Sigmoid colon (tissue), 7 donors: ENCODE data around the gene RNU7-1. TPM values are rescaled to one million over a fixed set of nuclear protein-coding genes. Genes with fewer than 3 reads are reported as not detected.

ENCODE experiments used
- DNase-seq: peaks from one replicate; pipeline ENCODE4 v3.0.0-alpha.2; 2019
- H3K27ac ChIP-seq, 4 donors: fragments of 200-600 bp; sonication (generic); one replicate each; pipeline ENCODE4 v1.5.1; 2016 to 2019; ENCODE audit warnings: mild to moderate bottlenecking in 1 of 4
- H3K27me3 ChIP-seq, 3 donors: fragments of 200-600 bp; sonication (generic); one replicate each; pipeline ENCODE4 v1.5.1; 2019; ENCODE audit warnings: mild to moderate bottlenecking in 1 of 3
- H3K36me3 ChIP-seq, 4 donors: fragments of 200-600 bp; sonication (generic); one replicate each; pipeline ENCODE4 v1.5.1; 2016 to 2019
- H3K4me1 ChIP-seq, 4 donors: fragments of 200-600 bp; sonication (generic); one replicate each; pipeline ENCODE4 v1.5.1; 2017 to 2019
- H3K4me3 ChIP-seq, 4 donors: fragments of 200-600 bp; sonication (generic); one replicate each; pipeline ENCODE4 v1.5.1; 2017 to 2019; ENCODE audit warnings: mild to moderate bottlenecking in 2 of 4, moderate library complexity in 1 of 4
- H3K9me3 ChIP-seq, 4 donors: fragments of 200-600 bp in 3 of 4; sonication (generic) in 3 of 4; one replicate each; pipeline versions ENCODE4 v1.5.1 to v1.6.1; 2013 to 2019
- EP300 ChIP-seq, 4 donors: sonication (generic); formaldehyde crosslinking; IDR thresholded peaks; one replicate each; pipeline ENCODE4 v1.6.1; 2017; ENCODE audit warnings: antibody characterized with exemption in 4 of 4
- POLR2A ChIP-seq, 2 donors: fragments of 450-650 bp; IDR thresholded peaks; one replicate each; pipeline ENCODE4 v1.6.1; 2016; ENCODE audit warnings: antibody characterized with exemption in 2 of 2, mild to moderate bottlenecking in 2 of 2, moderate library complexity in 2 of 2
- POLR2AphosphoS5 ChIP-seq, 4 donors: sonication (generic); formaldehyde crosslinking; IDR thresholded peaks; one replicate each; pipeline ENCODE4 v1.6.1; 2017; ENCODE audit warnings: antibody characterized with exemption in 4 of 4
- WGBS, 2 donors: extraction: QIAGEN DNeasy Blood & Tissue Kit; methylation state at CpG; one replicate each; pipeline ENCODE4 v1.1.7; 2013; 5-methylcytosine and 5-hydroxymethylcytosine counted together
- intact Hi-C: fragments of 100-400 bp; cut with DNase I; formaldehyde crosslinking; loops from one replicate; pipeline ENCODE4 v1.15.1; 2023
- polyA plus RNA-seq, 3 donors: library from polyadenylated mRNA; stranded (reverse); fragments of 200-250 nt; gene quantifications; one replicate each; pipeline ENCODE4 v1.2.3, GENCODE V29; 2013
- total RNA-seq, 4 donors: library from RNA; depleted of rRNA; stranded (reverse); fragments of >200 nt; gene quantifications; one replicate each; pipeline ENCODE4 v1.1.0, GENCODE V29; 2016
- TF ChIP-seq, protein P1 (sequence below), 4 experiments: fragments of 450-650 bp in 3 of 4; fragments of 200-600 bp in 1 of 4; IDR thresholded peaks; one replicate each; pipeline ENCODE4 v1.5.1; 2016 to 2019; ENCODE audit warnings: antibody characterized with exemption in 4 of 4, mild to moderate bottlenecking in 3 of 4, moderate library complexity in 2 of 4
- donor health status: healthy with polysubstance abuse.
- donor health status: Bipolar disorder and iron deficiency.
- donor health status: healthy.

Gene RNU7-1
- total and polyA plus RNA-seq, 7 donors, result not detected

DNA sequence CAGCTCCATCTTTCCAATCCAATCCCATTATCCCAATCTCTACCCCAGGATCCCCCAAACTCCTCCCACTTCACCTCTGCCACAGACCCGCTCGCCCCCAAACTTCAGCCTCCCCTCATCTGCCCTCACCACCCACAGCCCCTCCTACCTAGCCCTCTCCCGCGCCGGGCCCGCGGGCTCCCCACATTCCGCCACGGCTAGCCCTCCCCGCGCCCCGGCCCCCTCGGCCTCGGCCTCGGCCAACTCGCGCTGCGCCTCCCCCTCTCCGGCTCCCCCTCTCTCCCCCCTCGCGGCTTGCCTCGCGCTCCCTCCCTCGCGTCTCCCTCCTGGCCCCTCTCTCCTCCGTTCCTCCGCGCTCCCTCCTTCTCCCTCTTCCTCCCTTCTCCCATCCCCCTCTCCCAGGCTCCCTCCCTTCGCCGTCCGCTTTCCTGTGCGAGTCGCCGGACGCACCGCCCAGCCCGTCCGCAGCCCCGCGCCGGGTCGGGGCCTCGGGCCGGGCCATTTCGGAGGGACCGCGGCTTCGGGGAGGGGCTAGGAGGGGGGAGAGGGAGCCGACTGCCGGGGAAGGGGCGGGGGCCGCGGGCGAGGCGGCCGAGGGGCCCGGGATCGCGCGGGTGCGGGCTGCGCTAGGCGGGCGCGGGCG lies 16.1 kb upstream of the RNU7-1 start, which contains the start of gene ATN1:
Gene ATN1, plus strand, starts transcription at position 581 of the 643 bp plus-strand sequence. CDS start 6,043 bp downstream, outside the sequence.
- intact Hi-C loops, result loop anchor here (1.0 kb wide), 1 partner anchor 10 kb away; no protein-coding TSS in a partner anchor
- Histone ChIP-seq H3K4me1 (peaks cover 4 to 76% (median 67%) of the 10 kb centered on the region in 4 donors), H3K9me3 (no peaks in the 10 kb centered on the region), H3K36me3 (peaks cover 0 to 13% (median 2%) of the 10 kb centered on the region in 4 donors), H3K27me3 (no peaks in the 10 kb centered on the region), H3K4me3 (peak within 1 kb of the TSS; percentile 84 to 99 (median 98)), H3K27ac (peak within 1 kb of the TSS; percentile 97 to 100 (median 99))
- WGBS, 2 donors, result 1% methylated on average over 66 of the region's 66 CpGs
- no peak for TF ChIP-seq EP300 (IDR thresholded peaks at IDR 0.05)
- TF ChIP-seq POLR2AphosphoS5 (IDR thresholded peaks at IDR 0.05), result peak; percentile 80 to 94 (median 87)
- peak in 1 of 2 donors; percentile 39 for TF ChIP-seq POLR2A (IDR thresholded peaks at IDR 0.05)
- peak; percentile 97 for DNase-seq

DNA sequence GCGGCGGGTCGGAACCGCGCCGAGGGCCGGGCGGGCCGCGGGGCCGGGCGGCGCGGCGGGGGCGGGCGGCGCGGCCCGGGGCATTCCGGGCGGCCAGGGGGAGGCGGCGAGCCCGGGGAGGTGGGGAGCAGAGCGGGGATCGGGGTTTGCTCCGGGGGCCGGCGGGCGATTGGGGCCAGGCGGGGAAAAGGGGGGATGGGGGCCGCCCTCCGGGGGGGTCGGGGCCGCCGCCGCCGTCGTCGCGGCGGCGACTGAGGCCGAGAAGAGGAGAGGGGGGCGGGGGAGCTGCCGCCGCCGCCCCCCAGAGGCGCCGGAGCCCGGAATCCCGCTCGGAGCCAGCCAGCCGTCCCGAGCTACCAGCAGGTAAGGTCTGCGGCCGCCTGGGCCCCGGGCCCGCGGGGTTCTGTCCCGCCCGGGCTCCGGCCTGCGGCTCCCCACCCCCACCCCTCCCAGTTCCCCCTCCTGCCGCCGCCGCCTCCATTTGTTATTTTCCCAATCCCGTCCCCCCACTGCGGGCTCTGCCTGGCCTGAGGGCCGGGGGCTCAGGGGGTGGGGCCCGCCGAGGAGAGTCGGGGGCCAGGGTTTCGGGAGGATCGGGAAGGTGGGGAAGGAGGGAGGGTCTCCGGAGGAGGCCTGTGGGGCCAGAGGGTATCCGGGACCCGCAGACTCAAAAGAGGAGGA lies 15.5 kb upstream of the RNU7-1 start:
- peak overlapping the region; percentile 84 to 99 (median 98) for H3K4me3 ChIP-seq
- no peak for DNase-seq
- intact Hi-C loops, result loop anchor here (1.0 kb wide), 1 partner anchor 9 kb away; no protein-coding TSS in a partner anchor
- H3K27me3 ChIP-seq, result no peaks in the 10 kb centered on the region
- peak overlapping the region; percentile 97 to 100 (median 99) for H3K27ac ChIP-seq
- H3K36me3 ChIP-seq, result peaks cover 0 to 8% (median 2%) of the 10 kb centered on the region in 4 donors
- 1% methylated on average over 79 of the region's 79 CpGs for WGBS, 2 donors
- TF ChIP-seq, protein P1, sequence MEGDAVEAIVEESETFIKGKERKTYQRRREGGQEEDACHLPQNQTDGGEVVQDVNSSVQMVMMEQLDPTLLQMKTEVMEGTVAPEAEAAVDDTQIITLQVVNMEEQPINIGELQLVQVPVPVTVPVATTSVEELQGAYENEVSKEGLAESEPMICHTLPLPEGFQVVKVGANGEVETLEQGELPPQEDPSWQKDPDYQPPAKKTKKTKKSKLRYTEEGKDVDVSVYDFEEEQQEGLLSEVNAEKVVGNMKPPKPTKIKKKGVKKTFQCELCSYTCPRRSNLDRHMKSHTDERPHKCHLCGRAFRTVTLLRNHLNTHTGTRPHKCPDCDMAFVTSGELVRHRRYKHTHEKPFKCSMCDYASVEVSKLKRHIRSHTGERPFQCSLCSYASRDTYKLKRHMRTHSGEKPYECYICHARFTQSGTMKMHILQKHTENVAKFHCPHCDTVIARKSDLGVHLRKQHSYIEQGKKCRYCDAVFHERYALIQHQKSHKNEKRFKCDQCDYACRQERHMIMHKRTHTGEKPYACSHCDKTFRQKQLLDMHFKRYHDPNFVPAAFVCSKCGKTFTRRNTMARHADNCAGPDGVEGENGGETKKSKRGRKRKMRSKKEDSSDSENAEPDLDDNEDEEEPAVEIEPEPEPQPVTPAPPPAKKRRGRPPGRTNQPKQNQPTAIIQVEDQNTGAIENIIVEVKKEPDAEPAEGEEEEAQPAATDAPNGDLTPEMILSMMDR (IDR thresholded peaks at IDR 0.05), result no peak
- TF ChIP-seq POLR2AphosphoS5 (IDR thresholded peaks at IDR 0.05) (peak in 2 of 4 donors; percentile 15 to 48), POLR2A (IDR thresholded peaks at IDR 0.05) (peak in 1 of 2 donors; percentile 7)
- no peaks in the 10 kb centered on the region for H3K9me3 ChIP-seq
- peaks cover 4 to 82% (median 74%) of the 10 kb centered on the region in 4 donors for H3K4me1 ChIP-seq

DNA sequence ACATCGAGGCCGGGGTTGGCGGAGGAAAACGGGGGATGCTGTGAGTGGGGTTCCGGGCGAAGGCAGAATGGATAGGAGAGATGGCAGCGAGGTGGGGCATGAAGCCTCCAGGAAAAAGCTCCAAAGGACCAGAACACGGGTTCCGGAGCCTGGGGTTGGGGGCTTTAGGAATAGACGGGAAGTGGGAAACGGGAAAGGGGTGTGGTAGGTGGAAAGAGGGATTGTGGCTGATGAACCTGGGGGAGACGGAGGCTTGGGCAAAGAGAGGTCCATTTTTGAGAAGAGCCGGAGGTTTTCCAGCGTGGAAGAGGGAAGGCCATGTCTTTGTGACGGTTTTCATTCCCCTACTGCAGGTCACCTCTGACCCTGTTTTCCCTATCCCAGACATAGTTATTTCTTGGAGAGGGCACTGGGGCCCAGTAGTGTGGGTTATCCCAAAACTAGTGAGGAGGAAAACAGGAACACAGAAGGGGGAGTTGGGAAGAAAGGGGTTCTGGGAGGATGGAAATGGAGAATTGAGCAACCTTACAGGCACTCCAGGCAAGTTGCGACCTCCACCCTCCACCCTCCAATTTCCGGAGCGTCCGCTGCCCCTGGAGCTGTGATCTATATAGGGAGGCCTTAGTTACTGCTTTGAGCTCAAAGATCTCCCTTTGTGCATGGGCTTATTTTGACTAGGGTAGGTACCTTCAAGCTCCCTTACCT lies 14.8 kb upstream of the RNU7-1 start:
- TF ChIP-seq EP300 (IDR thresholded peaks at IDR 0.05), result no peak
- Histone ChIP-seq H3K27ac (peak overlapping the region; percentile 97 to 100 (median 99)), H3K9me3 (no peaks in the 10 kb centered on the region), H3K4me3 (peak overlapping the region; percentile 84 to 99 (median 98)), H3K27me3 (no peaks in the 10 kb centered on the region), H3K4me1 (peaks cover 4 to 83% (median 77%) of the 10 kb centered on the region in 4 donors), H3K36me3 (peaks cover 0 to 8% (median 8%) of the 10 kb centered on the region in 4 donors)
- no peak for DNase-seq
- intact Hi-C loops, result loop anchor here (1.0 kb wide), 1 partner anchor 8 kb away; no protein-coding TSS in a partner anchor
- WGBS, 2 donors, result 9 to 22% methylated on average over 19 of the region's 19 CpGs

DNA sequence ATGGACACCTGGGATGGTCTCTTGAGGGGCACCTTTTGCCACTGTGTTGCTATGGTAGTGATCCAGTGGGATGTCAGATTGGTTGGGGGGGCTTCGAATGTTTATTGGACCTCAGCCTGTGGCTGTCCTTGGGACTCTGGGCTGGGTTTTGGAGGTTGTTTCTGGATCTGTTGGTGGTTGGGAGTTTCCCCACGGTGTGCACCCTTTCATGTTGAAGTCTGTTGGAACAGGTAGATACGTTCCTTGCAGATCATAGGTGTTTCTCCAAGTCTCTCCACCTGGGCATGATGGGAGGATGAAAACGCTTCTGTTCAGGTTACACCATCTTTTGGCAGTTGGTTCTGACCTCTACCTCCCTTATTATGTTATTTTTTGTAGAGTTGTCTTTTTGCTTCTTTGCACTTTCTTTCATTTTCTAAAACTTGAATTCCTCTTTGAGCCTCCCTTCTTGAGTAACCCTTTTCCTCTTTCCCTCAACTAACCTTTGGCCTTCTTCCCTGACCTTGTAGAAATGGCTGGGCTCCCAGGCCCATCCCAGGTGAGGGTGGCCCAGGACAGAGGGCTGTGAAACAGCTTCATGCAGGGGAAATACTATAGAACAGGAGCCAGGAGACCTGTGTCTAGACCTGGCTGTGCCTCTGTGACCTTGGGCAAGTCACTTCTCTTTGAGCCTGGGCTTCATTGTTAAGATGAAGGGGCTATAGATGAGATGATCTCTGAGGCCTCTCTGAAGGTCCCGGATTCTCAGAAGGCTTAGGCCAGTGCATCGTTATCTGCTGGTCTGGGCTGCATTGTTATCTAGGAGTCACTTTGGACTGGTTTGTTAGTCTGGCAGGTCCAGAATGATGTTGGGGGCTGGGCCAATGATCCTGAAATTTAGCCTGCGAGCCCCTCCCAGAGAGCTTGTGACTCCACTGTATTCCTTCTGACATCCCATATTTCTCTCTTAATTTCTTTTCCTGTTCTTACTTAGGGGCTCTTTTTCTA lies 13.9 kb upstream of the RNU7-1 start:
- DNase-seq, result no peak
- Histone ChIP-seq H3K27ac (peak overlapping the region; percentile 97 to 100 (median 99)), H3K4me3 (peak overlapping the region; percentile 84 to 99 (median 98)), H3K9me3 (no peaks in the 10 kb centered on the region), H3K27me3 (no peaks in the 10 kb centered on the region), H3K4me1 (peaks cover 4 to 83% (median 75%) of the 10 kb centered on the region in 4 donors), H3K36me3 (peaks cover 0 to 17% (median 17%) of the 10 kb centered on the region in 4 donors)
- 48 to 64% methylated on average over 7 of the region's 7 CpGs for WGBS, 2 donors
- no peak for TF ChIP-seq POLR2AphosphoS5 (IDR thresholded peaks at IDR 0.05)
- TF ChIP-seq, protein P1 (IDR thresholded peaks at IDR 0.05), result no peak
- no peak for TF ChIP-seq POLR2A (IDR thresholded peaks at IDR 0.05)
- TF ChIP-seq EP300 (IDR thresholded peaks at IDR 0.05), result no peak
- intact Hi-C loops, result no loop called here

DNA sequence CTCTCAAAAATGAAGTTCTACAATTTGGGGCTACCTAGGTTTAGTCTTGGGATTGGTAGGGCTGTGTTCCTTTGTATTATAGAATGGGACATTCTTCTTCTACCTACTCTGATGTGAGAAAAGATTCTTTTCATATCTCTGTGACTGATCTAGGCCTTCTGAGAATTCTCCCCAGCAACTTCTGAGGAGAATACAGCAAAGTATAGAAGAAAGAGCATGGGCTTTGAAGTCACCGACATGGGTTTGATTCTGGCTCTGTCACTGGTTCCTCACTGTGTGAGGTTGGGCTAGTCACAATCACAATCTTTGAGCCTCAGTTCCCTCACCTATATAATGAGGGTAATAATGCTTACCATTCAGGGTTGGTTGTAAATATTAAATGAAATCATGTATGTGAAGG lies 10.8 kb upstream of the RNU7-1 start:
- 54 to 75% methylated on average over 1 of the region's 1 CpG for WGBS, 2 donors
- TF ChIP-seq POLR2AphosphoS5 (IDR thresholded peaks at IDR 0.05) (no peak), POLR2A (IDR thresholded peaks at IDR 0.05) (no peak), EP300 (IDR thresholded peaks at IDR 0.05) (no peak)
- TF ChIP-seq, protein P1 (IDR thresholded peaks at IDR 0.05), result no peak
- peak overlapping the region; percentile 46 to 99 (median 92) for H3K27ac ChIP-seq
- H3K4me3 ChIP-seq, result no peak overlapping the region
- no peaks in the 10 kb centered on the region for H3K9me3 ChIP-seq
- intact Hi-C loops, result no loop called here
- H3K36me3 ChIP-seq, result peaks cover 0 to 34% (median 30%) of the 10 kb centered on the region in 4 donors
- H3K4me1 ChIP-seq, result peaks cover 0 to 73% (median 63%) of the 10 kb centered on the region in 4 donors
- DNase-seq, result no peak
- H3K27me3 ChIP-seq, result no peaks in the 10 kb centered on the region
